Measurements from ENCODE around the gene BPTF. TPM values are rescaled to one million over a fixed set of nuclear protein-coding genes. Genes with fewer than 3 reads are reported as not detected.

The BPTF gene
- total and polyA plus RNA-seq, 8 donors: 75.4 to 137 (median 126) TPM

DNA sequence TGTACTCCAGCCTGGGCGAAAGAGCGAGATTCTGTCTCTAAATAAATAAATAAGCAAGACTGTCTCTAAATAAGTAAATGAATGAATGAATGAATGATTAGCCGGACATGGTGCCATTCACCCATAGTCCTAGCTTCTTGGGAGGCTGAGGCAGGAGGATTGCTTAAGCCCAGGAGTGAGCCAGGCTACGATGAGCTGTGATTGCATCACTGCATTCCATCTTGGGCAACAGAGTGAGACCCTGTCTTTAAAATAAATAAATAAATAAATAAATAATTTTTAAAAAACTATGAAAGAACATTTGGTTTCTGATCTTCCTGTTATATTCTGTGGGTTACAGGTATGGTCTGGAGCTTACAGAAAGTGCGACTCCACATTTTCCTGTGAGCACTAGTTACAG is 105.9 kb downstream of the BPTF start:
- no peak for TF ChIP-seq CTCF (IDR thresholded peaks at IDR 0.05)
- DNase-seq: no peak
- no peak for ATAC-seq
- Histone ChIP-seq H3K36me3 (peaks cover 0 to 100% of the 10 kb centered on the region in 2 donors), H3K27ac (no peak overlapping the region), H3K4me1 (no peaks in the 10 kb centered on the region), H3K27me3 (no peaks in the 10 kb centered on the region), H3K4me3 (no peak overlapping the region), H3K9me3 (no peaks in the 10 kb centered on the region)
- intact Hi-C loops (cut with DNase I): loop anchor here in 1 of 2 donors (10.0 kb wide), 1 partner anchor 186 kb away; no protein-coding TSS in a partner anchor

DNA sequence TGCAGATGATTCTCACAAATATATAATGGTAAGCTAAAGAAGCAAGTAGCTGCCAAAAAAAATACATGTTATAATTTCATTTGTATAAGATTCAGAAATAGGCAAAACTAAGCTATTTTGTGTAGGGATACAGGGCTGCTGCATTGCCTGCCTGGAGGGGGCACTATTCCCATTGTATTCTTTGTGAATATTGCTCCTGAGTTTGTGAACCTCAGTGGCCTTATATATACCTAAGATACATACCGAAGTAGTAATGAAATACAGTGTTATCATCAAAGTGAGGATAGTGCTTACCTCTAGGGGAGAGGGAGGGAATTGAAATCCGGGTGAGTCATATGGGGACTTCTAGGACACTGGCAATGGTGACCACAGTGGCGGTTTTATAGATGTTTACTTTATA is 117.5 kb downstream of the BPTF start:
- peak; percentile 15 to 24 for TF ChIP-seq CTCF (IDR thresholded peaks at IDR 0.05)
- H3K9me3 ChIP-seq: no peaks in the 10 kb centered on the region
- ATAC-seq (no peak), DNase-seq (no peak)
- no peaks in the 10 kb centered on the region for H3K4me1 ChIP-seq
- no peaks in the 10 kb centered on the region for H3K27me3 ChIP-seq
- no peak overlapping the region for H3K4me3 ChIP-seq
- intact Hi-C loops (cut with DNase I): no loop called here
- no peak overlapping the region for H3K27ac ChIP-seq
- H3K36me3 ChIP-seq: peaks cover 0 to 85% of the 10 kb centered on the region in 2 donors

DNA sequence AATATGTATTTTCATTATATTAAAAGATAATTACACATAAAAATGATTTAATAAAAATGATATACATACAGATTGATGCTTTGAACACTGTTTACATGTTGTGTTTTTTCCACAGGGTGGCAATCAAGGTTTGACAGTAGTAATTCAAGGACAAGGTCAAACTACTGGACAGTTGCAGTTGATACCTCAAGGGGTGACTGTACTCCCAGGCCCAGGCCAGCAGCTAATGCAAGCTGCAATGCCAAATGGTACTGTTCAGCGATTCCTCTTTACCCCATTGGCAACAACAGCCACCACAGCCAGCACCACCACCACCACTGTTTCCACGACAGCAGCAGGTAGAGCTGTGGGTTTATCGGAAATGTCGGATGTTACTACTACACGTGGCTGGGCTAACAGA is 118.7 kb downstream of the BPTF start:
- Histone ChIP-seq H3K9me3 (no peaks in the 10 kb centered on the region), H3K36me3 (peaks cover 0 to 91% of the 10 kb centered on the region in 2 donors), H3K4me1 (no peaks in the 10 kb centered on the region), H3K27me3 (no peaks in the 10 kb centered on the region), H3K27ac (no peak overlapping the region), H3K4me3 (no peak overlapping the region)
- intact Hi-C loops (cut with DNase I): no loop called here
- DNase-seq: no peak
- no peak for TF ChIP-seq CTCF (IDR thresholded peaks at IDR 0.05)
- ATAC-seq: no peak

DNA sequence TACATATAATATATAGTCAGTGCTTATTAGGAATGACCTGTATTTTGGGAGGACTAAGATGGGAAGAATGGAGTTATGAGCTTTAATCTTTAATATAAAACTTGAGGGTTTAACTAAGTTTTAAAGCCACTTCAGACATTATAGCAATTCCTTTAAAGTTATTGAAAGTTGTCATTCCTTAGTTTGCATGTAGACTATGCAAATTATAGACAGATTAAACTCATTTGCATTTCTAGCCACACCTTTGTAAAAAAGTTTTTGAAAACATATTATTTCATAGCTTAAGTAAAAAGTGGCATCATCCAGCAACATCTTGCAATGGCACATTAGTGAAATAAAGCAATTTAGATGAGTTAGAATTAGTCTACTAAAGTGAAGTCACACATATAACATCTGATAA is 121.2 kb downstream of the BPTF start:
- no peaks in the 10 kb centered on the region for H3K9me3 ChIP-seq
- no peak for TF ChIP-seq CTCF (IDR thresholded peaks at IDR 0.05)
- H3K36me3 ChIP-seq: peaks cover 0 to 100% of the 10 kb centered on the region in 2 donors
- no peaks in the 10 kb centered on the region for H3K27me3 ChIP-seq
- H3K4me1 ChIP-seq: no peaks in the 10 kb centered on the region
- no peak overlapping the region for H3K27ac ChIP-seq
- ATAC-seq: no peak
- intact Hi-C loops (cut with DNase I): no loop called here
- DNase-seq: no peak
- no peak overlapping the region for H3K4me3 ChIP-seq

GRCh38 chr17:67947325-67947813 is 122.1 kb downstream of the BPTF start:
- no peak for TF ChIP-seq CTCF (IDR thresholded peaks at IDR 0.05)
- DNase-seq (no peak), ATAC-seq (no peak)
- intact Hi-C loops (cut with DNase I): no loop called here
- Histone ChIP-seq H3K27ac (no peak overlapping the region), H3K4me1 (no peaks in the 10 kb centered on the region), H3K9me3 (no peaks in the 10 kb centered on the region), H3K27me3 (no peaks in the 10 kb centered on the region), H3K4me3 (no peak overlapping the region), H3K36me3 (peaks cover 0 to 100% of the 10 kb centered on the region in 2 donors)

Data from left lung (tissue), 10 donors.